ENCODE results near the gene GRAMD1A. TPM values are rescaled to one million over a fixed set of nuclear protein-coding genes. Genes with fewer than 3 reads are reported as not detected.

Gene GRAMD1A
- total RNA-seq, 2 donors from 2014 or later = 26.3 to 31.0 TPM

DNA sequence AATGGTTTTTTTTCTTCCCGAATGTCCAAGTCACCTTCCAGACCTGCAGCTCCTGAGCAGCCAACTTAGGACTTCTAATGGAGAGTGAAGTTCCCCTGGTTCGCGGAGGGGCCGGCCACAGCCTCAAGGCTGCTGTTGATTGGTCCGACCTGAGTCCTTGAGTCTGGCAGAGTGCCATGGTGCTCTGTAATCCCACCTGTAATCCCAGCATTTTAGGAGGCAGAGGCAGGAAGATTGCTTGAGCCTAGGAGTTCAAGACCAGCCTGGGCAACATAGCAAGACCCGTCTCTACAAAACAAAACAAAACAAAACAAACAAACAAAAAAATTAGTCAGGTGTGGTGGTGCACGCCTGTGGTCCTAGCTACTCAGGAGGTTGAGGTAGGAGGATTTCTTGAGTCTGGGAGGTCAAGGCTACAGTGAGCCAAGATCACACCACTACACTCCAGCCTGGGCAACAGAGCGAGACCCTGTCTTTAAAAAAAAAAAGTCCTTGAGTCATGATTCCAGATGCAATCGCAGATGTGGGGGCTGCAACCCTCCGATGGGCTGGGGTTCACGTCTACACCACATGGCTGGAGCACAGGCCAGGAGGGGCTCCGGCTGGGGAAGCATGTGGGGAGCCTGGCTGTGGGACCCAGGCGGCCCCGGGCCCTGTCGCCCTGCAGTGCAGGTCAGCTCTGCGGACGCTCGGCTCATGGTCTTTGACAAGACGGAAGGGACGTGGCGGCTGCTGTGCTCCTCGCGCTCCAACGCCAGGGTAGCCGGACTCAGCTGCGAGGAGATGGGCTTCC, 59.1 kb downstream of the GRAMD1A start:
- intact Hi-C loops (cut with DNase I) = no loop called here
- no peak overlapping the region for H3K4me3 ChIP-seq
- no peaks in the 10 kb centered on the region for H3K36me3 ChIP-seq
- no peaks in the 10 kb centered on the region for H3K27me3 ChIP-seq
- no peaks in the 10 kb centered on the region for H3K9me3 ChIP-seq
- no peak for DNase-seq
- TF ChIP-seq, protein P1, sequence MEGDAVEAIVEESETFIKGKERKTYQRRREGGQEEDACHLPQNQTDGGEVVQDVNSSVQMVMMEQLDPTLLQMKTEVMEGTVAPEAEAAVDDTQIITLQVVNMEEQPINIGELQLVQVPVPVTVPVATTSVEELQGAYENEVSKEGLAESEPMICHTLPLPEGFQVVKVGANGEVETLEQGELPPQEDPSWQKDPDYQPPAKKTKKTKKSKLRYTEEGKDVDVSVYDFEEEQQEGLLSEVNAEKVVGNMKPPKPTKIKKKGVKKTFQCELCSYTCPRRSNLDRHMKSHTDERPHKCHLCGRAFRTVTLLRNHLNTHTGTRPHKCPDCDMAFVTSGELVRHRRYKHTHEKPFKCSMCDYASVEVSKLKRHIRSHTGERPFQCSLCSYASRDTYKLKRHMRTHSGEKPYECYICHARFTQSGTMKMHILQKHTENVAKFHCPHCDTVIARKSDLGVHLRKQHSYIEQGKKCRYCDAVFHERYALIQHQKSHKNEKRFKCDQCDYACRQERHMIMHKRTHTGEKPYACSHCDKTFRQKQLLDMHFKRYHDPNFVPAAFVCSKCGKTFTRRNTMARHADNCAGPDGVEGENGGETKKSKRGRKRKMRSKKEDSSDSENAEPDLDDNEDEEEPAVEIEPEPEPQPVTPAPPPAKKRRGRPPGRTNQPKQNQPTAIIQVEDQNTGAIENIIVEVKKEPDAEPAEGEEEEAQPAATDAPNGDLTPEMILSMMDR (IDR thresholded peaks at IDR 0.05) = no peak
- no peaks in the 10 kb centered on the region for H3K4me1 ChIP-seq
- no peak overlapping the region for H3K9ac ChIP-seq (ENCODE audit: low read depth in 2 of 2, low read length in 2 of 2)
- H3K27ac ChIP-seq = no peak overlapping the region

GRCh38 chr19:35059799-35060091, 59.6 kb downstream of the GRAMD1A start:
- H3K27ac ChIP-seq = no peak overlapping the region
- H3K4me1 ChIP-seq = no peaks in the 10 kb centered on the region
- no peak overlapping the region for H3K4me3 ChIP-seq
- no peaks in the 10 kb centered on the region for H3K27me3 ChIP-seq
- H3K9me3 ChIP-seq = no peaks in the 10 kb centered on the region
- intact Hi-C loops (cut with DNase I) = loop anchor here (10.0 kb wide), 1 partner anchor 165 kb away; the partner anchor contains the start of gene FAM187B
- TF ChIP-seq, protein P1 (IDR thresholded peaks at IDR 0.05) = no peak
- H3K9ac ChIP-seq (ENCODE audit: low read depth in 2 of 2, low read length in 2 of 2) = no peak overlapping the region
- DNase-seq = no peak
- H3K36me3 ChIP-seq = no peaks in the 10 kb centered on the region

- no peak for DNase-seq
- no peaks in the 10 kb centered on the region for H3K9me3 ChIP-seq
- no peak overlapping the region for H3K27ac ChIP-seq
- no peaks in the 10 kb centered on the region for H3K36me3 ChIP-seq
- H3K4me1 ChIP-seq = no peaks in the 10 kb centered on the region
- H3K27me3 ChIP-seq = no peaks in the 10 kb centered on the region
- intact Hi-C loops (cut with DNase I) = loop anchor here (10.0 kb wide), 1 partner anchor 164 kb away; the partner anchor contains the start of gene FAM187B
- no peak overlapping the region for H3K9ac ChIP-seq (ENCODE audit: low read depth in 2 of 2, low read length in 2 of 2)
- TF ChIP-seq, protein P1 (IDR thresholded peaks at IDR 0.05) = no peak
- H3K4me3 ChIP-seq = no peak overlapping the region
Observed at GRCh38 chr19:35060160-35060855, 60.2 kb downstream of the GRAMD1A start.

- no peak for DNase-seq
- H3K4me3 ChIP-seq = no peak overlapping the region
- intact Hi-C loops (cut with DNase I) = loop anchor here (10.0 kb wide), 1 partner anchor 163 kb away; the partner anchor contains the start of gene FAM187B
- no peaks in the 10 kb centered on the region for H3K36me3 ChIP-seq
- H3K4me1 ChIP-seq = no peaks in the 10 kb centered on the region
- TF ChIP-seq, protein P1 (IDR thresholded peaks at IDR 0.05) = no peak
- no peak overlapping the region for H3K27ac ChIP-seq
- H3K27me3 ChIP-seq = no peaks in the 10 kb centered on the region
- no peaks in the 10 kb centered on the region for H3K9me3 ChIP-seq
- H3K9ac ChIP-seq (ENCODE audit: low read depth in 2 of 2, low read length in 2 of 2) = no peak overlapping the region
Observed at GRCh38 chr19:35061583-35062373, 61.7 kb downstream of the GRAMD1A start.

DNA sequence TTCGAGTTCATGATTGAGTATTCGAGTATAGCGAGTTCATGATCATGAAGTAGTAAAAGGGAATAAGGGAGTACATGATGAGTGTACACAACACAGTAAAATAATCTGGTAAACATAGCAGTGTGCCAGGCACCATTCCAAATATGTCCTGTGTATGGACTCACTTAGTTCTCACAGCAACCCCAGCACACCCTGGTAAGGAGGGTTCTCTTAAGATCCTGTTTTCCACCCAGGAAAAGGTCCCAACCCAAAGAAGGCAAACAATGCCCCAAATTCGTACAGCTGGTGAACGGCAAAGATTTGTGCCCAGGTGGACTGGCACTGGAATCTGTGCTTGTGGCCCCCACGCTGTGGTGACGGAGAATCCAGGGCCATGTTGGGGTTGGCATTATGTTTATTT, 62.8 kb downstream of the GRAMD1A start:
- TF ChIP-seq, protein P1 (IDR thresholded peaks at IDR 0.05) = no peak
- DNase-seq = no peak
- intact Hi-C loops (cut with DNase I) = loop anchor here (10.0 kb wide), 1 partner anchor 162 kb away; the partner anchor contains the start of gene FAM187B
- H3K36me3 ChIP-seq = no peaks in the 10 kb centered on the region
- H3K27me3 ChIP-seq = no peaks in the 10 kb centered on the region
- H3K9me3 ChIP-seq = no peaks in the 10 kb centered on the region
- no peak overlapping the region for H3K4me3 ChIP-seq
- H3K4me1 ChIP-seq = no peaks in the 10 kb centered on the region
- no peak overlapping the region for H3K27ac ChIP-seq
- H3K9ac ChIP-seq (ENCODE audit: low read depth in 2 of 2, low read length in 2 of 2) = no peak overlapping the region

All from colonic mucosa (tissue), 4 donors.